Left lung (tissue), 10 donors: ENCODE measurements around the gene SLC22A23. TPM values are rescaled to one million over a fixed set of nuclear protein-coding genes. Genes with fewer than 3 reads are reported as not detected.
A peak's percentile ranks its signal among the peaks of the same experiment; 100 is the strongest.

Experiments used
- ATAC-seq: fragments of 200-7000 bp; cut with Tn5 transposase; one replicate; pipeline ENCODE4 v1.9.1; 2020; ENCODE audit warnings: moderate library complexity
- DNase-seq, 4 donors: peaks; one replicate each; pipeline ENCODE4 v3.0.0-alpha.2; 2013 to 2020
- H3K27ac ChIP-seq, 2 donors: fragments of 200-600 bp; sonication (generic) in 1 of 2; one replicate each; pipeline versions ENCODE4 v1.5.0 to v1.8.0; 2020 to 2021
- H3K27me3 ChIP-seq, 2 donors: fragments of 200-600 bp; sonication (generic) in 1 of 2; one replicate each; pipeline versions ENCODE4 v1.5.0 to v1.8.0; 2020 to 2021
- H3K36me3 ChIP-seq, 2 donors: fragments of 200-600 bp; sonication (generic) in 1 of 2; one replicate each; pipeline versions ENCODE4 v1.5.0 to v1.8.0; 2020 to 2021
- H3K4me1 ChIP-seq, 2 donors: fragments of 200-600 bp; one replicate each; pipeline ENCODE4 v1.8.0; 2021
- H3K4me3 ChIP-seq, 2 donors: fragments of 200-600 bp; sonication (generic) in 1 of 2; one replicate each; pipeline versions ENCODE4 v1.5.0 to v1.8.0; 2020 to 2021; ENCODE audit warnings: mild to moderate bottlenecking in 1 of 2
- H3K9me3 ChIP-seq, 2 donors: fragments of 200-600 bp; sonication (generic) in 1 of 2; one replicate each; pipeline versions ENCODE4 v1.5.0 to v1.8.0; 2020 to 2021
- intact Hi-C, 2 donors: fragments of 100-400 bp; cut with DNase I; formaldehyde crosslinking; loops; one replicate each; pipeline versions ENCODE4 v1.11.2 to v1.14.2; 2022
- polyA plus RNA-seq, 6 donors: library from polyadenylated mRNA; unstranded; fragments of 120-200 nt; gene quantifications; one replicate each; pipeline ENCODE4 v1.2.1, GENCODE V29; 2013; ENCODE audit not compliant: insufficient read length in 6 of 6
- total RNA-seq, 2 donors: library from RNA; stranded (reverse); fragmentation: NEBNext Ultra II Directional; extraction: Animal tissue kit (Norgen Biotek cat#: 25700); gene quantifications; one replicate each; pipeline ENCODE4 v1.2.1, GENCODE V29; 2021
- TF ChIP-seq, protein P1 (sequence below), 2 donors: fragments of 200-600 bp; sonication (generic) in 1 of 2; IDR thresholded peaks; one replicate each; pipeline versions ENCODE4 v1.5.0 to v1.8.0; 2021; ENCODE audit warnings: antibody characterized with exemption in 2 of 2
- donor health status: DM: no; HTN: yes; CAD: no.
- donor health status: DM: no; HTN: no; CAD: no.

The SLC22A23 gene
- total and polyA plus RNA-seq, 8 donors = 19.7 to 31.2 (median 23.9) TPM

DNA sequence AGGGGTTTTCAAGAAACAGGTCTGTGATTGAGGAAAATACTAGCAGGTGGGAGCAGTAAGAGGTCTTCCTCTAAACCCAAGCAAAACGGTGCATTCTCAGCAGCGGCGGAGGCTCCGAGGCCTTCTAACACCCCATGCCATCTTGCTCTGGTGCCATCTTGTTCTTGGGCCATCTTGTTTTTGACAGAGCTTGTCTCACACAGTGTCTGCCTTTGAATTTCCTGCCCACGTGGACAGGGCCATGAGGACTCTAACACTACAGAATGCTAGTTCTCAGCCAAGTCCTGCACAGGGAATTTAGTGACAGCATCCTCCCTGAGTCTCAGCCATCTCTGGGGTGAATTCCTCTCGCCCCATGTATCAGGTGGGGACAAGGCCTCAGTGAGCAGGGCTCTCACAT is 121.7 kb downstream of the SLC22A23 start:
- no peaks in the 10 kb centered on the region for H3K27me3 ChIP-seq
- H3K4me1 ChIP-seq = peaks cover 11 to 39% of the 10 kb centered on the region in 2 donors
- TF ChIP-seq, protein P1, sequence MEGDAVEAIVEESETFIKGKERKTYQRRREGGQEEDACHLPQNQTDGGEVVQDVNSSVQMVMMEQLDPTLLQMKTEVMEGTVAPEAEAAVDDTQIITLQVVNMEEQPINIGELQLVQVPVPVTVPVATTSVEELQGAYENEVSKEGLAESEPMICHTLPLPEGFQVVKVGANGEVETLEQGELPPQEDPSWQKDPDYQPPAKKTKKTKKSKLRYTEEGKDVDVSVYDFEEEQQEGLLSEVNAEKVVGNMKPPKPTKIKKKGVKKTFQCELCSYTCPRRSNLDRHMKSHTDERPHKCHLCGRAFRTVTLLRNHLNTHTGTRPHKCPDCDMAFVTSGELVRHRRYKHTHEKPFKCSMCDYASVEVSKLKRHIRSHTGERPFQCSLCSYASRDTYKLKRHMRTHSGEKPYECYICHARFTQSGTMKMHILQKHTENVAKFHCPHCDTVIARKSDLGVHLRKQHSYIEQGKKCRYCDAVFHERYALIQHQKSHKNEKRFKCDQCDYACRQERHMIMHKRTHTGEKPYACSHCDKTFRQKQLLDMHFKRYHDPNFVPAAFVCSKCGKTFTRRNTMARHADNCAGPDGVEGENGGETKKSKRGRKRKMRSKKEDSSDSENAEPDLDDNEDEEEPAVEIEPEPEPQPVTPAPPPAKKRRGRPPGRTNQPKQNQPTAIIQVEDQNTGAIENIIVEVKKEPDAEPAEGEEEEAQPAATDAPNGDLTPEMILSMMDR (IDR thresholded peaks at IDR 0.05) = no peak
- no peaks in the 10 kb centered on the region for H3K9me3 ChIP-seq
- H3K4me3 ChIP-seq = no peak overlapping the region
- H3K27ac ChIP-seq = no peak overlapping the region
- H3K36me3 ChIP-seq = no peaks in the 10 kb centered on the region
- intact Hi-C loops = no loop called here
- DNase-seq (no peak), ATAC-seq (no peak)

- H3K36me3 ChIP-seq = no peaks in the 10 kb centered on the region
- intact Hi-C loops = no loop called here
- no peaks in the 10 kb centered on the region for H3K27me3 ChIP-seq
- TF ChIP-seq, protein P1 (IDR thresholded peaks at IDR 0.05) = no peak
- no peaks in the 10 kb centered on the region for H3K9me3 ChIP-seq
- ATAC-seq = peak; percentile 27
- no peak overlapping the region for H3K4me3 ChIP-seq
- DNase-seq = no peak
- H3K4me1 ChIP-seq = peaks cover 11 to 33% of the 10 kb centered on the region in 2 donors
- H3K27ac ChIP-seq = no peak overlapping the region
Measured at GRCh38 chr6:3334555-3334954, 122.3 kb downstream of the SLC22A23 start.

DNA sequence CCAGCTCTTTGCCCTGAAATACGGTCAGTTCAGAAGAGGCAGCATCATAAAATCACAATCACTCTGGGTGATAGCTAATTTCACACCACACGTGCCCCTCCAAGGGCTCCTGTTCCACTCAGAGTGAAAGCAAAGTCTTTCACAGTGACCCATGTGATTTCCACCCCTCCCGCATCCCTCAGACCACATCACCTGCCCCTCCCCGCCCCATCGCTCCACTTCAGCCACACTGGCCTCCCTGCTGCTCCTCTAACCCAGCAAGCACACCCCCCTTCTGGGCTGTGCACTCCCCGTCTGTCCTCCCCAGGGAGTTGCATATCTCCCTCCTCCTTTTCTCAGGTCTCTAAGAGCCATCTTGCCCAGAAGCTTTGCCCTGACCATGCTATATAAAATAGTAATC is 123.6 kb downstream of the SLC22A23 start:
- DNase-seq (no peak), ATAC-seq (no peak)
- no peaks in the 10 kb centered on the region for H3K36me3 ChIP-seq
- intact Hi-C loops = no loop called here
- no peak overlapping the region for H3K27ac ChIP-seq
- no peaks in the 10 kb centered on the region for H3K27me3 ChIP-seq
- no peak overlapping the region for H3K4me3 ChIP-seq
- TF ChIP-seq, protein P1 (IDR thresholded peaks at IDR 0.05) = no peak
- peaks cover 8 to 21% of the 10 kb centered on the region in 2 donors for H3K4me1 ChIP-seq
- no peaks in the 10 kb centered on the region for H3K9me3 ChIP-seq

GRCh38 chr6:3331971-3332370 is 124.9 kb downstream of the SLC22A23 start:
- Histone ChIP-seq H3K27me3 (no peaks in the 10 kb centered on the region), H3K4me1 (peaks cover 0 to 8% of the 10 kb centered on the region in 2 donors), H3K4me3 (no peak overlapping the region), H3K9me3 (no peaks in the 10 kb centered on the region), H3K36me3 (no peaks in the 10 kb centered on the region), H3K27ac (no peak overlapping the region)
- intact Hi-C loops = no loop called here
- ATAC-seq (no peak), DNase-seq (no peak)
- TF ChIP-seq, protein P1 (IDR thresholded peaks at IDR 0.05) = no peak

- DNase-seq = no peak
- H3K27ac ChIP-seq = no peak overlapping the region
- H3K4me1 ChIP-seq = peaks cover 0 to 8% of the 10 kb centered on the region in 2 donors
- no peaks in the 10 kb centered on the region for H3K36me3 ChIP-seq
- TF ChIP-seq, protein P1 (IDR thresholded peaks at IDR 0.05) = no peak
- H3K4me3 ChIP-seq = no peak overlapping the region
- ATAC-seq = no peak
- no peaks in the 10 kb centered on the region for H3K9me3 ChIP-seq
- no peaks in the 10 kb centered on the region for H3K27me3 ChIP-seq
- intact Hi-C loops = no loop called here
Measured at GRCh38 chr6:3331494-3331893, 125.4 kb downstream of the SLC22A23 start.
